HepG2 (cell line): Measurements from ENCODE around the gene OR10AD1. TPM values are rescaled to one million over a fixed set of nuclear protein-coding genes. Genes with fewer than 3 reads are reported as not detected.

Experiments
- CBX2 ChIP-seq, 2 experiments: fragments of 200-600 bp in 1 of 2; sonication (generic); formaldehyde crosslinking in 1 of 2; IDR thresholded peaks; 2 replicates each; pipeline versions ENCODE4 v1.7.0 to v1.8.1; 2018 to 2022; ENCODE audit warnings: low read depth in 2 of 2, low read length in 1 of 2, mild to moderate bottlenecking in 1 of 2, missing genetic modification reagents in 1 of 2
- ELF3 ChIP-seq: IDR thresholded peaks from 2 replicates; pipeline ENCODE4 v1.6.1; 2016; ENCODE audit warnings: missing genetic modification reagents, missing compliant biosample characterization
- FOSL1 ChIP-seq: sonication (generic); formaldehyde crosslinking; IDR thresholded peaks from 2 replicates; pipeline ENCODE4 v1.9.0; 2021; ENCODE audit warnings: missing genetic modification reagents, borderline replicate concordance
- FOXA3 ChIP-seq: IDR thresholded peaks from 2 replicates; pipeline ENCODE4 v1.6.1; 2016; ENCODE audit warnings: missing genetic modification reagents, missing compliant biosample characterization
- HNRNPLL ChIP-seq: fragments of 200-400 bp; formaldehyde crosslinking; IDR thresholded peaks from 2 replicates; pipeline ENCODE4 v1.6.1; 2017; ENCODE audit warnings: mild to moderate bottlenecking, low read depth, low read length; ENCODE audit not compliant: poor library complexity, severe bottlenecking
- NR2F6 ChIP-seq, 2 experiments: IDR thresholded peaks; 2 replicates each; pipeline ENCODE4 v1.6.1; 2016; ENCODE audit warnings: antibody characterized with exemption in 1 of 2, mild to moderate bottlenecking in 1 of 2
- SYNCRIP ChIP-seq: fragments of 200-400 bp; formaldehyde crosslinking; IDR thresholded peaks from 2 replicates; pipeline ENCODE4 v1.6.1; 2018; ENCODE audit warnings: mild to moderate bottlenecking, low read depth, low read length; ENCODE audit not compliant: insufficient read depth
- TBP ChIP-seq: sonication (generic); formaldehyde crosslinking; IDR thresholded peaks from 2 replicates; pipeline ENCODE4 v1.5.0; 2020; ENCODE audit warnings: missing genetic modification reagents
- TCF7L2 ChIP-seq: IDR thresholded peaks from 2 replicates; pipeline ENCODE4 v1.6.1; 2011; ENCODE audit warnings: mild to moderate bottlenecking, low read depth, low read length, moderate library complexity
- ZNF350 ChIP-seq: sonication (generic); formaldehyde crosslinking; IDR thresholded peaks from 2 replicates; pipeline ENCODE4 v1.4.0; 2020; ENCODE audit warnings: mild to moderate bottlenecking, low read depth, missing genetic modification reagents, borderline replicate concordance
- ZNF589 ChIP-seq: sonication (generic); formaldehyde crosslinking; conservative IDR thresholded peaks from 2 replicates; pipeline ENCODE4 v1.8.0; 2022; ENCODE audit warnings: mild to moderate bottlenecking, moderate library complexity, missing genetic modification reagents
- ZNF773 ChIP-seq: sonication (generic); formaldehyde crosslinking; IDR thresholded peaks from 2 replicates; pipeline ENCODE4 v1.4.0; 2020; ENCODE audit warnings: missing genetic modification reagents, borderline replicate concordance
- ZNF878 ChIP-seq: sonication (generic); formaldehyde crosslinking; IDR thresholded peaks from 2 replicates; pipeline ENCODE4 v1.8.1; 2023; ENCODE audit warnings: mild to moderate bottlenecking, missing genetic modification reagents, moderate library complexity
- polyA plus RNA-seq, 8 experiments: library from polyadenylated mRNA; depleted of rRNA in 3 of 8; stranded (reverse) in 7 of 8; unstranded in 1 of 8; fragments of >200 nt; fragmentation: Illumina TruSeq in 4 of 8; extraction: Trizol in 4 of 8; gene quantifications; 2 replicates each; pipeline versions ENCODE4 v1.2.1 to v1.2.3, GENCODE V29; 2011 to 2016; ENCODE audit warnings: low read depth in 4 of 8, missing spikeins in 1 of 8, mixed read lengths in 1 of 8; ENCODE audit not compliant: insufficient read depth in 1 of 8
- total RNA-seq, 5 experiments: library from RNA; depleted of rRNA; stranded (reverse); fragments of >200 nt; fragmentation: Illumina TruSeq; extraction: Trizol; gene quantifications; 2 replicates each; pipeline ENCODE4 v1.2.3, GENCODE V29; 2016; ENCODE audit warnings: low read depth in 1 of 5
- TF ChIP-seq, protein P1 (sequence below): sonication (generic); formaldehyde crosslinking; IDR thresholded peaks from one replicate; pipeline ENCODE4 v1.5.1; 2020; ENCODE audit warnings: mild to moderate bottlenecking, missing genetic modification reagents; ENCODE audit errors: not compliant biosample characterization
- TF ChIP-seq, protein P2 (sequence below): sonication (generic); formaldehyde crosslinking; conservative IDR thresholded peaks from 2 replicates; pipeline ENCODE4 v1.4.0; 2020; ENCODE audit warnings: missing genetic modification reagents
- TF ChIP-seq, protein P3 (sequence below): sonication (generic); formaldehyde crosslinking; IDR thresholded peaks from 2 replicates; pipeline ENCODE4 v1.4.0; 2020; ENCODE audit warnings: mild to moderate bottlenecking, low read depth, missing genetic modification reagents

OR10AD1 gene
- total and polyA plus RNA-seq, 2 of the 13 experiments (the other 11 are each of a cell fraction or from before 2014, with no cell fraction given): not detected

DNA sequence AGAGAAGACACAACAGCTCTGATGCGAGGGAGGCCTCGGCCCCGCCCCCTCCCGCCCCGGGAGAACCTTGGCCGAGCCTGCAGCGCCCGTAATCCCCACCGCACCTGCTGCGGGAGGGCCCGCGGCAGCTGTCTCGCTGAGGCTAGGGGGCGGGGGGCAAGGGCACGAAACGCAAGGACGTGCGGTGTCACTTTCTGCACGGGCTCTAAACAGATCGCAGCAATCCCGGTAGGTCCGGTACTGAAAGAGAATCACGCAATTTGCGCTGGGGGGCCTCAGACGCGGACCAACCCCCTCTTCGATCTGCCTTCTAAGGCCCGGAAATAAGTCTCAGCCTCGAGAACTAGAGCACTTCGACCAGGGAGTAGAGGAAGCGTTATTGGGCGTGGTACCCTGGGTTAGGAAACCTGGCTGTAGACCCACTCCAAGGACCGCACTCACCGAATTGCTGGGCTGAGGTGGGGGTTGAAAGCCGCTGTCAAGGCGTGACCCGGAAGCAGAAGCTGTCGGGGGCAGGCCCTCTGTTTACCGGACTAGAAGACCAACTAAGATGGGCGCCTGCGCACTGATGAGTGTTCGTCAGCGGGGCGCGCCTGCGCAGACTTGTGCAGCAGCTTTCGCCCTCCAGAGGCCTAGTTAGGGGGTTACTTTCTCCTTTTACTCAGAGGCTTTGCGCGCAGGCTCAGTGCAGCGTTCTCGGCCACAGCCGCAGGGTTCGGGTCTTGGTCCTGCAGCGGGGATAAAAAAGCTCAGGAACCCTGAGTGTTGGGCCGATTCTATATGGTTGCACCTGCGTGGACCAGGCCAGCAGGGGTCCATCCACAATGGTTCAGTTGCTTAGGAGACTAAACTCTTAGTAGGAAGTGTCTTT is 45.8 kb downstream of the OR10AD1 start, which contains the start of gene ASB8 (continued):
- TF ChIP-seq, protein P1, sequence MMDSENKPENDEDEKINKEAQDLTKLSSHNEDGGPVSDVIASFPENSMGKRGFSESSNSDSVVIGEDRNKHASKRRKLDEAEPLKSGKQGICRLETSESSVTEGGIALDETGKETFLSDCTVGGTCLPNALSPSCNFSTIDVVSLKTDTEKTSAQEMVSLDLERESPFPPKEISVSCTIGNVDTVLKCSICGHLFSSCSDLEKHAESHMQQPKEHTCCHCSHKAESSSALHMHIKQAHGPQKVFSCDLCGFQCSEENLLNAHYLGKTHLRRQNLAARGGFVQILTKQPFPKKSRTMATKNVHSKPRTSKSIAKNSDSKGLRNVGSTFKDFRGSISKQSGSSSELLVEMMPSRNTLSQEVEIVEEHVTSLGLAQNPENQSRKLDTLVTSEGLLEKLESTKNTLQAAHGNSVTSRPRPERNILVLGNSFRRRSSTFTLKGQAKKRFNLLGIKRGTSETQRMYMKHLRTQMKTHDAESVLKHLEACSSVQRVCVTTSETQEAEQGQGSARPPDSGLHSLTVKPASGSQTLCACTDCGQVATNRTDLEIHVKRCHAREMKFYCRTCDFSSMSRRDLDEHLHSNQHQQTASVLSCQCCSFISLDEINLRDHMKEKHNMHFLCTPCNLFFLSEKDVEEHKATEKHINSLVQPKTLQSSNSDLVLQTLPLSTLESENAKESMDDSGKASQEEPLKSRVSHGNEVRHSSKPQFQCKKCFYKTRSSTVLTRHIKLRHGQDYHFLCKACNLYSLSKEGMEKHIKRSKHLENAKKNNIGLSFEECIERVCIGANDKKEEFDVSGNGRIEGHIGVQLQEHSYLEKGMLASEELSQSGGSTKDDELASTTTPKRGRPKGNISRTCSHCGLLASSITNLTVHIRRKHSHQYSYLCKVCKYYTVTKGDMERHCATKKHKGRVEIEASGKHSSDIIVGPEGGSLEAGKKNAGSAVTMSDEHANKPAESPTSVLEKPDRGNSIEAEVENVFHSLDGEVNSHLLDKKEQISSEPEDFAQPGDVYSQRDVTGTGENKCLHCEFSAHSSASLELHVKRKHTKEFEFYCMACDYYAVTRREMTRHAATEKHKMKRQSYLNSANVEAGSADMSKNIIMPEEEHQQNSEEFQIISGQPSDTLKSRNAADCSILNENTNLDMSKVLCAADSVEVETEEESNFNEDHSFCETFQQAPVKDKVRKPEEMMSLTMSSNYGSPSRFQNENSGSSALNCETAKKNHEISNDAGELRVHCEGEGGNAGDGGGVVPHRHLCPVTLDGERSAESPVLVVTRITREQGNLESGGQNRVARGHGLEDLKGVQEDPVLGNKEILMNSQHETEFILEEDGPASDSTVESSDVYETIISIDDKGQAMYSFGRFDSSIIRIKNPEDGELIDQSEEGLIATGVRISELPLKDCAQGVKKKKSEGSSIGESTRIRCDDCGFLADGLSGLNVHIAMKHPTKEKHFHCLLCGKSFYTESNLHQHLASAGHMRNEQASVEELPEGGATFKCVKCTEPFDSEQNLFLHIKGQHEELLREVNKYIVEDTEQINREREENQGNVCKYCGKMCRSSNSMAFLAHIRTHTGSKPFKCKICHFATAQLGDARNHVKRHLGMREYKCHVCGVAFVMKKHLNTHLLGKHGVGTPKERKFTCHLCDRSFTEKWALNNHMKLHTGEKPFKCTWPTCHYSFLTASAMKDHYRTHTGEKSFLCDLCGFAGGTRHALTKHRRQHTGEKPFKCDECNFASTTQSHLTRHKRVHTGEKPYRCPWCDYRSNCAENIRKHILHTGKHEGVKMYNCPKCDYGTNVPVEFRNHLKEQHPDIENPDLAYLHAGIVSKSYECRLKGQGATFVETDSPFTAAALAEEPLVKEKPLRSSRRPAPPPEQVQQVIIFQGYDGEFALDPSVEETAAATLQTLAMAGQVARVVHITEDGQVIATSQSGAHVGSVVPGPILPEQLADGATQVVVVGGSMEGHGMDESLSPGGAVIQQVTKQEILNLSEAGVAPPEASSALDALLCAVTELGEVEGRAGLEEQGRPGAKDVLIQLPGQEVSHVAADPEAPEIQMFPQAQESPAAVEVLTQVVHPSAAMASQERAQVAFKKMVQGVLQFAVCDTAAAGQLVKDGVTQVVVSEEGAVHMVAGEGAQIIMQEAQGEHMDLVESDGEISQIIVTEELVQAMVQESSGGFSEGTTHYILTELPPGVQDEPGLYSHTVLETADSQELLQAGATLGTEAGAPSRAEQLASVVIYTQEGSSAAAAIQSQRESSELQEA (CRISPR knock-in tag): no peak
- TF ChIP-seq, protein P2, sequence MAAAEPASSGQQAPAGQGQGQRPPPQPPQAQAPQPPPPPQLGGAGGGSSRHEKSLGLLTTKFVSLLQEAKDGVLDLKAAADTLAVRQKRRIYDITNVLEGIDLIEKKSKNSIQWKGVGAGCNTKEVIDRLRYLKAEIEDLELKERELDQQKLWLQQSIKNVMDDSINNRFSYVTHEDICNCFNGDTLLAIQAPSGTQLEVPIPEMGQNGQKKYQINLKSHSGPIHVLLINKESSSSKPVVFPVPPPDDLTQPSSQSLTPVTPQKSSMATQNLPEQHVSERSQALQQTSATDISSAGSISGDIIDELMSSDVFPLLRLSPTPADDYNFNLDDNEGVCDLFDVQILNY (CRISPR knock-in tag): no peak
- TF ChIP-seq HNRNPLL (peak; percentile 90), SYNCRIP (no peak), ELF3 (peak; percentile 58; the same call in 1 of the 2 replicates), TBP (no peak), CBX2 (IDR thresholded peaks at IDR 0.05; ENCODE audit: low read depth, low read length) (no peak), CBX2 (CRISPR knock-in tag; IDR thresholded peaks at IDR 0.05; ENCODE audit: low read depth) (no peak; the same call in 1 of the 2 replicates), ZNF350 (CRISPR knock-in tag) (peak; percentile 53; the same call in 1 of the 2 replicates), FOSL1 (no peak), TCF7L2 (no peak), FOXA3 (CRISPR knock-in tag) (peak; percentile 81), ZNF878 (no peak; the same call in 1 of the 2 replicates), ZNF589 (CRISPR knock-in tag) (no peak), NR2F6 (IDR thresholded peaks at IDR 0.05) (0 out of 2 replicates have a peak, but pooled peaks have one; percentile 9), NR2F6 (CRISPR knock-in tag; IDR thresholded peaks at IDR 0.05) (no peak; the same call in 1 of the 2 replicates), ZNF773 (no peak)
- TF ChIP-seq, protein P3, sequence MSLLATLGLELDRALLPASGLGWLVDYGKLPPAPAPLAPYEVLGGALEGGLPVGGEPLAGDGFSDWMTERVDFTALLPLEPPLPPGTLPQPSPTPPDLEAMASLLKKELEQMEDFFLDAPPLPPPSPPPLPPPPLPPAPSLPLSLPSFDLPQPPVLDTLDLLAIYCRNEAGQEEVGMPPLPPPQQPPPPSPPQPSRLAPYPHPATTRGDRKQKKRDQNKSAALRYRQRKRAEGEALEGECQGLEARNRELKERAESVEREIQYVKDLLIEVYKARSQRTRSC: no peak
